Measurements from ENCODE around the gene LGALS14. TPM values are rescaled to one million over a fixed set of nuclear protein-coding genes. Genes with fewer than 3 reads are reported as not detected.

The LGALS14 gene
- total RNA-seq: not detected in 2 replicates

GRCh38 chr19:39704181-39705044, at the start of gene LGALS14:
Gene LGALS14, plus strand, starts transcription at chr19:39704481. Its CDS starts 48 bp downstream, at chr19:39704529.

GRCh38 chr19:39655613-39656012, 48.7 kb upstream of the LGALS14 start, which contains the start of gene LGALS16:
Gene LGALS16, plus strand, starts transcription at chr19:39655913. Its CDS starts 49 bp downstream, at chr19:39655962.

GRCh38 chr19:39737891-39738290, 33.6 kb downstream of the LGALS14 start, which contains the start of gene CLC:
Gene CLC, minus strand, starts transcription at chr19:39738029. Its CDS starts 77 bp downstream, at chr19:39737952.

Other genes starting within 250 kb of the LGALS14 start
- 62.0 and 74.4 TPM in 2 replicates for gene TIMM50, start 223.6 kb upstream of the LGALS14 start, total RNA-seq
- 0.97 and 2.2 TPM in 2 replicates for gene DLL3, start 205.5 kb upstream of the LGALS14 start, total RNA-seq
- gene SELENOV, start 189.3 kb upstream of the LGALS14 start, total RNA-seq: not detected in 2 replicates
- gene EID2B, start 171.6 kb upstream of the LGALS14 start, total RNA-seq: 1.4 and 2.9 TPM in 2 replicates
- 3.8 and 6.8 TPM in 2 replicates for gene EID2, start 164.3 kb upstream of the LGALS14 start, total RNA-seq
- not detected in 2 replicates for gene LGALS13, start 102.0 kb upstream of the LGALS14 start, total RNA-seq
- not detected in 2 replicates for gene LGALS16, start 48.6 kb upstream of the LGALS14 start, total RNA-seq
- gene CLC, start 33.5 kb downstream of the LGALS14 start, total RNA-seq: not detected in 2 replicates
- gene LEUTX, start 74.4 kb downstream of the LGALS14 start, total RNA-seq: not detected in 2 replicates
- 15.6 and 20.9 TPM in 2 replicates for gene DYRK1B, start 129.7 kb downstream of the LGALS14 start, total RNA-seq
- gene FBL, start 141.9 kb downstream of the LGALS14 start, total RNA-seq: 72.2 and 96.1 TPM in 2 replicates
- under 0.01 and 0.16 TPM in 2 replicates for gene FCGBP, start 230.2 kb downstream of the LGALS14 start, total RNA-seq

All from cardiac atrium fibroblast (primary cell).